Epithelial cell of esophagus (primary cell): ENCODE results near the gene ANKRD12.

Experiments used
- DNase-seq: peaks from one replicate; pipeline ENCODE4 v3.0.0; 2010; ENCODE audit warnings: low read depth
- H3K4me3 ChIP-seq: 2 replicates; pipeline ENCODE4 v1.5.1; 2011; ENCODE audit warnings: mild to moderate bottlenecking, low read length, control low read depth
- CTCF ChIP-seq: IDR thresholded peaks from 2 replicates; pipeline ENCODE4 v1.5.1; 2011; ENCODE audit warnings: low read depth, mild to moderate bottlenecking, low read length, control low read depth, inconsistent platforms; ENCODE audit not compliant: insufficient read depth; ENCODE audit errors: missing control alignments

The ANKRD12 gene

GRCh38 chr18:9273221-9273620 lies 136.6 kb downstream of the ANKRD12 start:
- no peak overlapping the region for H3K4me3 ChIP-seq
- TF ChIP-seq CTCF = no peak
- DNase-seq = no peak

GRCh38 chr18:9275890-9276289 lies 139.3 kb downstream of the ANKRD12 start:
- no peak for TF ChIP-seq CTCF
- no peak overlapping the region for H3K4me3 ChIP-seq
- no peak for DNase-seq

- DNase-seq = no peak
- TF ChIP-seq CTCF = no peak
- H3K4me3 ChIP-seq = no peak overlapping the region
These were observed 141.4 kb downstream of the ANKRD12 start for GRCh38 chr18:9278028-9278427.

DNA sequence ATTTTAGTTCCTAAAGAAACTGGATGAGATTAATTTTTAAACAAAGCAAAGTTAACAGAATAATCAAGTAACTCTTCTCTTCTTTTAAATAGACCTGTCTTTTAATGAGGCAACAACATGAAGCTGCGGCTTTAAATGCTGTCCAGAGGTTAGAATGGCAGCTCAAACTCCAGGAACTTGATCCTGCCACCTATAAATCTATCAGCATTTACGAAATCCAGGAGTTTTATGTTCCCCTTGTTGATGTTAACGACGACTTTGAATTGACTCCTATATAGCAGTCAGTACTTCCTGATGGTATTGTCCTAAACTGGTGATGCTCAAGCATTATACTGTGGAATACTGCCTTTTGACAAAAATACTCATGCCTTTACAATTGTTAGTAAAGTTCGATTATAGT lies 144.3 kb downstream of the ANKRD12 start:
- no peak for TF ChIP-seq CTCF
- H3K4me3 ChIP-seq = no peak overlapping the region
- DNase-seq = no peak

DNA sequence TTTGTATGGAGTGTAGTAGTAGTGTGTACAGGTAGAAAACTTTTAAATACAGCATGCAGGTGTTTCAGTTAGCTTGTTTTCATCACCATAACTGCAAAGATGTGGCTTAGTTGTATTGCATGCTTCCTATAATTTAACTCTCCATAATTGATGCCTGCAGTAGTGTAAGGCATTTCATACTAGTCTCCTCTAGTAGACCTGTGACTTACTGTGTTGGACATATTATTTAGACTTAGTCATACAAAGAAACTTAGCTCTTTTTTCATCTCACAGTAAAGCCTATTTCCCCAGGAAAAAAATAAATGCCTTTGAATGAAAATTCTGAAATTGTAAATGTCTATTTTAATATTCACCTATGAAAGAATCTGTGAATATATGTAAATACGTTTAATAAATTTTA lies 145.2 kb downstream of the ANKRD12 start:
- no peak for TF ChIP-seq CTCF
- no peak for DNase-seq
- no peak overlapping the region for H3K4me3 ChIP-seq

DNA sequence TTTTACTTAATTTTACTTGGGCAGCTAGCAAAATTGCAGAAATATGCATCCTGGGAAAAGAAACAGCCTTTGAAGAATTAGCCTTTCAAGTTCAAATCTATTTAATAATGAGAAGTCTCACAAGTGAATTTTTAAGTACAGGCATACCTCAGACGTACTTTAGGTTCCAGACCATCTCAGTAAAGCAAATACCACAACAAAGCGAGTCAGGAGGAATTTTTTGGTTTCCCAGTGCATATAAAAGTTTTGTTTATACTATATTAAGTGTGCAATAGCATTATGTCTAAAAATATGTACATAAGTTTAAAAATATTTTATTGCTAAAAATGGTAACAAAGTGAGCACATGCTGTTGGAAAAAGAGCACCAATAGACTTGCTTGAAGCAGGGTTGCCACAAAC lies 147.2 kb downstream of the ANKRD12 start:
- no peak for DNase-seq
- no peak overlapping the region for H3K4me3 ChIP-seq
- TF ChIP-seq CTCF = no peak

- TF ChIP-seq CTCF = no peak
- DNase-seq = peak; percentile 77
These were observed 149.0 kb downstream of the ANKRD12 start for GRCh38 chr18:9285604-9286003.

More at GRCh38 chr18:9285604-9286003, 149.0 kb downstream of the ANKRD12 start:
- H3K4me3 ChIP-seq = no peak overlapping the region
